Tongue (tissue), 2 donors: ENCODE measurements around the gene VAX1. TPM values are rescaled to one million over a fixed set of nuclear protein-coding genes. Genes with fewer than 3 reads are reported as not detected.

Source experiments
- small RNA-seq: library from RNA; depleted of rRNA; stranded (forward); fragments of <200 nt; gene quantifications from one replicate; pipeline ENCODE3, GENCODE V24; 2014; ENCODE audit warnings: low replicate concordance
- total RNA-seq: library from RNA; depleted of rRNA; stranded (reverse); fragments of >200 nt; gene quantifications from one replicate; pipeline ENCODE4 v1.2.3, GENCODE V29; 2014

VAX1 gene
- total RNA-seq, 1 donor from 2014 or later = not detected

Small RNAs within 50 kb of the gene (small RNA-seq; reads per million reads assigned to genes)
- not detected for gene MIR3663

Other genes starting within 250 kb of the VAX1 start
- gene SHTN1, start 133.1 kb downstream of the VAX1 start, total RNA-seq = 6.4 TPM
- not detected for gene KCNK18, start 59.2 kb upstream of the VAX1 start, total RNA-seq
- gene SLC18A2, start 102.8 kb upstream of the VAX1 start, total RNA-seq = 3.1 TPM
- gene PDZD8, start 237.2 kb upstream of the VAX1 start, total RNA-seq = 22.6 TPM